Uterus (tissue), 4 donors: ENCODE data around the gene ASIC2. TPM values are rescaled to one million over a fixed set of nuclear protein-coding genes. Genes with fewer than 3 reads are reported as not detected.

Source experiments
- DNase-seq, 2 donors: peaks; one replicate each; pipeline ENCODE4 v3.0.0-alpha.2; 2019 to 2020
- H3K27ac ChIP-seq, 2 donors: fragments of 200-600 bp; sonication (generic); 1 replicate in 1 of 2; 2 replicates in 1 of 2; pipeline ENCODE4 v1.5.1; 2016 to 2018
- H3K27me3 ChIP-seq, 2 donors: fragments of 200-600 bp; sonication (generic); one replicate each; pipeline ENCODE4 v1.5.1; 2018 to 2019; ENCODE audit warnings: control low read depth in 1 of 2
- H3K36me3 ChIP-seq, 2 donors: fragments of 200-600 bp; sonication (generic); one replicate each; pipeline ENCODE4 v1.5.1; 2019; ENCODE audit warnings: control low read depth in 1 of 2
- H3K4me1 ChIP-seq, 2 donors: fragments of 200-600 bp; sonication (generic); one replicate each; pipeline ENCODE4 v1.5.1; 2018 to 2019; ENCODE audit warnings: control low read depth in 1 of 2
- H3K4me3 ChIP-seq, 2 donors: fragments of 200-600 bp; sonication (generic); 1 replicate in 1 of 2; 2 replicates in 1 of 2; pipeline ENCODE4 v1.5.1; 2018 to 2019; ENCODE audit warnings: mild to moderate bottlenecking in 1 of 2
- H3K9me3 ChIP-seq, 2 donors: fragments of 200-600 bp; sonication (generic); one replicate each; pipeline ENCODE4 v1.5.1; 2019; ENCODE audit warnings: control low read depth in 1 of 2
- CTCF ChIP-seq, 4 experiments: fragments of 200-600 bp in 2 of 4; fragments of 450-650 bp in 2 of 4; sonication (generic) in 2 of 4; IDR thresholded peaks; one replicate each; pipeline ENCODE4 v1.5.1; 2016 to 2019; ENCODE audit warnings: antibody characterized with exemption in 4 of 4, mild to moderate bottlenecking in 2 of 4, moderate library complexity in 1 of 4
- POLR2A ChIP-seq, 2 donors: fragments of 450-650 bp; IDR thresholded peaks; one replicate each; pipeline ENCODE4 v1.6.1; 2016; ENCODE audit warnings: antibody characterized with exemption in 2 of 2, mild to moderate bottlenecking in 1 of 2, moderate library complexity in 1 of 2
- intact Hi-C: fragments of 100-400 bp; cut with DNase I; formaldehyde crosslinking; loops from one replicate; pipeline ENCODE4 v1.15.1; 2023; ENCODE audit warnings: low total_unique reads
- total RNA-seq, 4 donors: library from RNA; depleted of rRNA in 3 of 4; stranded (reverse); fragments of >200 nt in 3 of 4; gene quantifications; one replicate each; pipeline versions ENCODE4 v1.1.0 to v1.2.4, GENCODE V29; 2014 to 2023
- donor health status: DM: yes; HTN: yes; CAD: no.

The ASIC2 gene
- total RNA-seq = 1 to 10 TPM in 2 of 4 donors, not detected in 2; 1.2 to 1.4 TPM

GRCh38 chr17:33292981-33293867 is at the start of gene ASIC2:
Gene ASIC2 (minus strand): TSS chr17:33293295.
- DNase-seq = no peak
- TF ChIP-seq POLR2A (IDR thresholded peaks at IDR 0.05) = no peak
- TF ChIP-seq CTCF (IDR thresholded peaks at IDR 0.05) = peak in 2 of 4 experiments; percentile 8 to 12
- intact Hi-C loops = no loop called here
- H3K27me3 ChIP-seq = no peaks in the 10 kb centered on the region
- H3K27ac ChIP-seq = no peak within 1 kb of the TSS
- H3K36me3 ChIP-seq = no peaks in the 10 kb centered on the region
- H3K9me3 ChIP-seq = no peaks in the 10 kb centered on the region
- H3K4me3 ChIP-seq = peak within 1 kb of the TSS; percentile 29 to 32
- H3K4me1 ChIP-seq = peaks cover 0 to 8% of the 10 kb centered on the region in 2 donors

GRCh38 chr17:33342025-33342424 is 48.9 kb upstream of the ASIC2 start:
- no peaks in the 10 kb centered on the region for H3K36me3 ChIP-seq
- H3K4me3 ChIP-seq = no peak overlapping the region
- no peak for DNase-seq
- H3K27ac ChIP-seq = no peak overlapping the region
- intact Hi-C loops = no loop called here
- no peaks in the 10 kb centered on the region for H3K9me3 ChIP-seq
- no peaks in the 10 kb centered on the region for H3K27me3 ChIP-seq
- TF ChIP-seq CTCF (IDR thresholded peaks at IDR 0.05) (no peak), POLR2A (IDR thresholded peaks at IDR 0.05) (no peak)
- no peaks in the 10 kb centered on the region for H3K4me1 ChIP-seq

- TF ChIP-seq POLR2A (IDR thresholded peaks at IDR 0.05) = no peak
- no peak for DNase-seq
Observed at GRCh38 chr17:33338242-33338641, 45.1 kb upstream of the ASIC2 start.

GRCh38 chr17:33335491-33336173 is 42.5 kb upstream of the ASIC2 start:
- Histone ChIP-seq H3K4me1 (no peaks in the 10 kb centered on the region), H3K9me3 (no peaks in the 10 kb centered on the region), H3K36me3 (no peaks in the 10 kb centered on the region), H3K4me3 (no peak overlapping the region), H3K27me3 (no peaks in the 10 kb centered on the region), H3K27ac (no peak overlapping the region)
- DNase-seq = no peak
- no peak for TF ChIP-seq CTCF (IDR thresholded peaks at IDR 0.05)
- TF ChIP-seq POLR2A (IDR thresholded peaks at IDR 0.05) = no peak
- intact Hi-C loops = no loop called here

More at GRCh38 chr17:33338242-33338641, 45.1 kb upstream of the ASIC2 start:
- H3K36me3 ChIP-seq = no peaks in the 10 kb centered on the region
- no peaks in the 10 kb centered on the region for H3K9me3 ChIP-seq
- no peaks in the 10 kb centered on the region for H3K4me1 ChIP-seq
- no peaks in the 10 kb centered on the region for H3K27me3 ChIP-seq
- H3K4me3 ChIP-seq = no peak overlapping the region
- intact Hi-C loops = no loop called here
- H3K27ac ChIP-seq = no peak overlapping the region

- no peaks in the 10 kb centered on the region for H3K9me3 ChIP-seq
- H3K27me3 ChIP-seq = no peaks in the 10 kb centered on the region
- H3K36me3 ChIP-seq = no peaks in the 10 kb centered on the region
- DNase-seq = no peak
- no peak for TF ChIP-seq CTCF (IDR thresholded peaks at IDR 0.05)
- TF ChIP-seq POLR2A (IDR thresholded peaks at IDR 0.05) = no peak
- no peaks in the 10 kb centered on the region for H3K4me1 ChIP-seq
- no peak overlapping the region for H3K4me3 ChIP-seq
- no peak overlapping the region for H3K27ac ChIP-seq
- intact Hi-C loops = no loop called here
Observed at GRCh38 chr17:33334703-33335102, 41.6 kb upstream of the ASIC2 start.
